GM18858 (cell line): ENCODE data around the gene RIC1.

ENCODE experiments used
- ATAC-seq: cut with Tn5 transposase; IDR thresholded peaks from one replicate; pipeline ENCODE4 v1.9.1; 2021; ENCODE audit not compliant: unreplicated experiment

Gene RIC1

GRCh38 chr9:5820425-5820824, 191.5 kb downstream of the RIC1 start:
- no peak for ATAC-seq

- no peak for ATAC-seq
Measured at GRCh38 chr9:5825223-5825622, 196.3 kb downstream of the RIC1 start.
